Upper lobe of left lung (tissue), 4 donors: Measurements from ENCODE around the gene PARVB.

Source experiments
- CTCF ChIP-seq, 6 experiments: fragments of 450-650 bp in 4 of 6; fragments of 200-600 bp in 2 of 6; sonication (generic) in 2 of 6; IDR thresholded peaks; one replicate each; pipeline ENCODE4 v1.5.1; 2016 to 2019; ENCODE audit warnings: antibody characterized with exemption in 6 of 6
- POLR2AphosphoS5 ChIP-seq, 2 donors: sonication (generic); formaldehyde crosslinking; IDR thresholded peaks; one replicate each; pipeline ENCODE4 v1.5.1; 2017; ENCODE audit warnings: antibody characterized with exemption in 2 of 2

- TF ChIP-seq CTCF (IDR thresholded peaks at IDR 0.05): no peak
- TF ChIP-seq POLR2AphosphoS5 (IDR thresholded peaks at IDR 0.05): no peak
Measured at GRCh38 chr22:44192816-44193534, 168.9 kb downstream of the PARVB start.
